Ovary (tissue), 10 donors: Measurements from ENCODE around the gene SPANXA1. TPM values are rescaled to one million over a fixed set of nuclear protein-coding genes. Genes with fewer than 3 reads are reported as not detected.
"Not testable (repeated sequence)": the region's sequence is repeated elsewhere in the genome, so short reads cannot be mapped to it uniquely, and the experiment has no call there.

Experiments used
- DNase-seq, 5 donors: peaks; one replicate each; pipeline ENCODE4 v3.0.0-alpha.2; 2019 to 2020
- H3K27ac ChIP-seq, 2 donors: fragments of 200-600 bp; one replicate each; pipeline versions ENCODE4 v1.5.1 to v1.8.0; 2019 to 2022
- H3K27me3 ChIP-seq: fragments of 200-600 bp; one replicate; pipeline ENCODE4 v1.8.0; 2022
- H3K36me3 ChIP-seq: fragments of 200-600 bp; sonication (generic); one replicate; pipeline ENCODE4 v1.5.1; 2019
- H3K4me1 ChIP-seq: one replicate; pipeline ENCODE4 v1.8.1; 2013; ENCODE audit warnings: mild to moderate bottlenecking, moderate library complexity; ENCODE audit not compliant: insufficient read depth
- H3K4me3 ChIP-seq: fragments of 200-600 bp; sonication (generic); one replicate; pipeline ENCODE4 v1.5.1; 2017
- H3K9me3 ChIP-seq, 2 donors: fragments of 200-600 bp in 1 of 2; sonication (generic) in 1 of 2; one replicate each; pipeline versions ENCODE4 v1.5.1 to v1.8.1; 2013 to 2019; ENCODE audit warnings: mild to moderate bottlenecking in 1 of 2, moderate library complexity in 1 of 2
- EP300 ChIP-seq: sonication (generic); formaldehyde crosslinking; IDR thresholded peaks from one replicate; pipeline ENCODE4 v1.6.1; 2017; ENCODE audit warnings: antibody characterized with exemption
- POLR2A ChIP-seq: fragments of 450-650 bp; IDR thresholded peaks from one replicate; pipeline ENCODE4 v1.6.1; 2017; ENCODE audit warnings: antibody characterized with exemption, mild to moderate bottlenecking, moderate library complexity
- WGBS, 3 donors: extraction: QIAGEN DNeasy Blood & Tissue Kit in 1 of 3; methylation state at CpG; one replicate each; pipeline versions ENCODE4 v1.1.5 to v1.1.7; 2013 to 2017; 5-methylcytosine and 5-hydroxymethylcytosine counted together
- intact Hi-C, 4 donors: fragments of 100-400 bp; cut with DNase I; formaldehyde crosslinking; loops; one replicate each; pipeline versions ENCODE4 v1.11.0 to v1.15.1; 2022 to 2023
- long read RNA-seq, 3 donors: library from polyadenylated mRNA in 2 of 3; unstranded in 2 of 3; transcript quantifications; one replicate each; pipeline ENCODE4 v2.0.0 and lab custom pipeline, GENCODE V29; 2021 to 2026
- polyA plus RNA-seq, 2 donors: library from polyadenylated mRNA; stranded (reverse); fragments of 200-250 nt in 1 of 2; fragments of 350-450 nt in 1 of 2; fragmentation: Illumina TruSeq in 1 of 2; extraction: RNeasy Lipid Tissue Mini Kit (QIAGEN cat#74804) in 1 of 2; gene quantifications; one replicate each; pipeline ENCODE4 v1.2.3, GENCODE V29; 2013 to 2014
- total RNA-seq, 7 donors: library from RNA; depleted of rRNA in 2 of 7; stranded (reverse); fragments of >200 nt in 2 of 7; fragmentation: NEBNext Ultra II Directional in 3 of 7; extraction: Animal tissue kit (Norgen Biotek cat#: 25700) in 3 of 7; gene quantifications; one replicate each; pipeline versions ENCODE4 v1.1.0 to v1.2.4, GENCODE V29; 2016 to 2023
- TF ChIP-seq, protein P1 (sequence below), 3 donors: fragments of 450-650 bp in 2 of 3; fragments of 200-600 bp in 1 of 3; IDR thresholded peaks; one replicate each; pipeline versions ENCODE4 v1.5.1 to v1.8.0; 2016 to 2022; ENCODE audit warnings: antibody characterized with exemption in 3 of 3, mild to moderate bottlenecking in 1 of 3
- donor health status: DM: no; HTN: no; CAD: no; lungs with moderate emphysema.
- donor health status: DM: no; HTN: no; CAD: no.
- donor health status: Bipolar disorder and iron deficiency.
- donor health status: DM: yes; HTN: yes; CAD: no.
- donor health status: DM: no; HTN: no; CAD: no.
- donor health status: DM: yes; HTN: yes; CAD: no.

Gene SPANXA1, protein sequence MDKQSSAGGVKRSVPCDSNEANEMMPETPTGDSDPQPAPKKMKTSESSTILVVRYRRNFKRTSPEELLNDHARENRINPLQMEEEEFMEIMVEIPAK
- not detected for total RNA-seq
- not detected for polyA plus RNA-seq
- long read RNA-seq, donor 1, result 0 reads
- long read RNA-seq, donor 2, partial matches to known transcripts, result 6 of 6 reads
- long read RNA-seq, donor 2, other reads (novel, unspliced or antisense), result 0 of 6 reads
- long read RNA-seq, donor 3, result 0 reads

DNA sequence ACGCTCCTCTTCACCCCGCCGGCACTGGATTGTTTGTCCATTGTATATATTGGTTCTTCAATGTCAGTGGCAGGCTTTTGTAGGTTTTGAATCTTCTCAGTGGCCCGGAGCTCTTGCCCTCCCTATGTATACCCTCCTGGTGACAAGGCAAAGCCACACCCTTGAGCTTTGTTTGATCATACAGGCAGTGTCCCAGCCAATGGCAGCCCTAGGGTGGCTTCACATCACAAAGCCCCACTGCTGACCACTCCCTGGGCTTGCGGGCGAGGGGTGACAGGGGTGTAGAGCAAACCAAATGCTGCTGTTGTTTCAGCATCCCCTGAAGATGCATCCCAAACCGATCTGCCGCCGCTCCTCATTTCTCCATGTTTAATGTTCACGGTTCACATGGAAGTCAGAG lies at the start of gene SPANXA1:
SPANXA1 (minus strand) TSS at position 101 of the 400 bp plus-strand sequence; CDS start at position 41, 60 bp downstream.
- no CpG with 5 or more reads among the region's 10 CpGs for WGBS, 3 donors
- H3K27me3 ChIP-seq, DNase-seq, H3K9me3 ChIP-seq, H3K36me3 ChIP-seq, intact Hi-C loops, H3K27ac ChIP-seq, H3K4me3 ChIP-seq, H3K4me1 ChIP-seq: not testable (repeated sequence)

DNA sequence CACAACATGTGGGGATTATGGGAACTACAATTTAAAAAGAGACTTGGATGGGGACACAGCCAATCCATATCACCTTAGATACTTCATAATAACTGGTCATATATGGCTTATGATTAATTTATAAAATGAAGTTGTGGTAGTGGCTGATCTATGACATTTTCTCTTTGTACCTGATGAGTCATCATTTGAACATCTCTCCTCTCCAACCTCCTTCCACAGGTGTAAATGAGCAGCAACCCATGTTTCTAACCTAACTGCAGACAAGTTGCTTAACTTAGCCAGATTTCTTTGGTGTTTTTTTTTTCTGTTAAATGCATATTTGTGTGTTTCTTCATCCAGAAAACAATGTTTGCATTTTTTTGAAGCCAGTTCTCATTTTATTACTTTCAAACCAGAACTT lies 47.6 kb upstream of the SPANXA1 start:
- Histone ChIP-seq H3K4me3 (no peak overlapping the region), H3K9me3 (no peaks in the 10 kb centered on the region), H3K27me3 (no peaks in the 10 kb centered on the region), H3K36me3 (no peaks in the 10 kb centered on the region), H3K27ac (no peak overlapping the region), H3K4me1 (no peaks in the 10 kb centered on the region)
- no peak for DNase-seq
- intact Hi-C loops, result no loop called here
- TF ChIP-seq POLR2A, result no peak
- TF ChIP-seq EP300, result no peak
- TF ChIP-seq, protein P1, sequence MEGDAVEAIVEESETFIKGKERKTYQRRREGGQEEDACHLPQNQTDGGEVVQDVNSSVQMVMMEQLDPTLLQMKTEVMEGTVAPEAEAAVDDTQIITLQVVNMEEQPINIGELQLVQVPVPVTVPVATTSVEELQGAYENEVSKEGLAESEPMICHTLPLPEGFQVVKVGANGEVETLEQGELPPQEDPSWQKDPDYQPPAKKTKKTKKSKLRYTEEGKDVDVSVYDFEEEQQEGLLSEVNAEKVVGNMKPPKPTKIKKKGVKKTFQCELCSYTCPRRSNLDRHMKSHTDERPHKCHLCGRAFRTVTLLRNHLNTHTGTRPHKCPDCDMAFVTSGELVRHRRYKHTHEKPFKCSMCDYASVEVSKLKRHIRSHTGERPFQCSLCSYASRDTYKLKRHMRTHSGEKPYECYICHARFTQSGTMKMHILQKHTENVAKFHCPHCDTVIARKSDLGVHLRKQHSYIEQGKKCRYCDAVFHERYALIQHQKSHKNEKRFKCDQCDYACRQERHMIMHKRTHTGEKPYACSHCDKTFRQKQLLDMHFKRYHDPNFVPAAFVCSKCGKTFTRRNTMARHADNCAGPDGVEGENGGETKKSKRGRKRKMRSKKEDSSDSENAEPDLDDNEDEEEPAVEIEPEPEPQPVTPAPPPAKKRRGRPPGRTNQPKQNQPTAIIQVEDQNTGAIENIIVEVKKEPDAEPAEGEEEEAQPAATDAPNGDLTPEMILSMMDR (IDR thresholded peaks at IDR 0.05), result no peak

DNA sequence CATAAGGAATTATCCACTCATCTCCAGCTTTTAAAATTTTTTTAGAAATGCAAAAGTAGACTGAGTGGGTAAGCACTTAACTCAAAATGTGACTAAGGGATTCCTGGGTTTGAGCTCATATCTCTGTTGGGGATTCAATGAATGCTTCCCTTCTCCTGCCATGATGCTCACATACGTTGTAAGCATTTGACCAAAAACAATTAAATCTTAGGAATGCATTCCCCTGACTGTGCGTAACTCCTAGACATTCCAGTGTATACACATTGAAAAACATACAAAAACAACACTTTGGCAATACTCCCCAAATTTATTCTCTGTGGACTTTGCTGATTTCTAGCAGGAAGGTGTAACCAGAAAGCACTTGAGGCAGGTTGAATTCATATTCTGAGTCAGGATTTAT lies 34.8 kb upstream of the SPANXA1 start:
- H3K27me3 ChIP-seq, result no peaks in the 10 kb centered on the region

DNA sequence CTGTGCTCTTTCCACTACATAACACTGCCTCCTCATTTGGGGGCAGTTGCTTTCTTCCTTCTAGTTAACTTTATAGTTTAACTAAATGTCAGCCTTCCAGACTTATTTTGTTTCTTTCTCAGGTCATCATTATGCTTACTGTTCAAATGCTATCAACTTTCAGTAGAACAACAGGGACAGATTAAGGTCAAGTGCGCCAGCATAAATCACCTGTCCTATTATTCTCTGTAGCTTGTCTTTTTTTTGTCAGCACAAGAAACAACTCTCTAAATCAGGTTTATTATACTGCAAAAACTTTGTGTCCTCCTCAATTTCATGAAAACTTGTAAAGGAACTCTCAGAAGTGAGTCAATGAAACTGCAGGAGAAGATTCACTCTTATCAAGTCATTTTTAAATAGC lies 24.6 kb upstream of the SPANXA1 start:
- no peak for DNase-seq
- H3K4me3 ChIP-seq, result no peak overlapping the region
- TF ChIP-seq EP300 (no peak), POLR2A (no peak)
- TF ChIP-seq, protein P1 (IDR thresholded peaks at IDR 0.05), result no peak
- no peaks in the 10 kb centered on the region for H3K27me3 ChIP-seq
- no peaks in the 10 kb centered on the region for H3K9me3 ChIP-seq
- no peaks in the 10 kb centered on the region for H3K4me1 ChIP-seq
- no peaks in the 10 kb centered on the region for H3K36me3 ChIP-seq
- WGBS, 3 donors, result 88 to 98% (median 88%) methylated on average over 1 of the region's 1 CpG
- no peak overlapping the region for H3K27ac ChIP-seq
- intact Hi-C loops, result no loop called here

More for the DNA sequence above, 34.8 kb upstream of the SPANXA1 start:
- DNase-seq, result no peak
- Histone ChIP-seq H3K9me3 (no peaks in the 10 kb centered on the region), H3K4me1 (no peaks in the 10 kb centered on the region), H3K27ac (no peak overlapping the region), H3K36me3 (no peaks in the 10 kb centered on the region), H3K4me3 (no peak overlapping the region)
- WGBS, 3 donors, result 50 to 71% (median 62%) methylated on average over 2 of the region's 2 CpGs
- TF ChIP-seq POLR2A, result no peak
- TF ChIP-seq, protein P1 (IDR thresholded peaks at IDR 0.05), result no peak
- intact Hi-C loops, result no loop called here

DNA sequence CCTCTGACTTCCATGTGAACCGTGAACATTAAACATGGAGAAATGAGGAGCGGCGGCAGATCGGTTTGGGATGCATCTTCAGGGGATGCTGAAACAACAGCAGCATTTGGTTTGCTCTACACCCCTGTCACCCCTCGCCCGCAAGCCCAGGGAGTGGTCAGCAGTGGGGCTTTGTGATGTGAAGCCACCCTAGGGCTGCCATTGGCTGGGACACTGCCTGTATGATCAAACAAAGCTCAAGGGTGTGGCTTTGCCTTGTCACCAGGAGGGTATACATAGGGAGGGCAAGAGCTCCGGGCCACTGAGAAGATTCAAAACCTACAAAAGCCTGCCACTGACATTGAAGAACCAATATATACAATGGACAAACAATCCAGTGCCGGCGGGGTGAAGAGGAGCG lies 4.9 kb upstream of the SPANXA1 start, which contains the start of gene SPANXA2:
SPANXA2 (plus strand) TSS at position 301 of the 400 bp plus-strand sequence; CDS start at position 361, 60 bp downstream.
- H3K27ac ChIP-seq, result not testable (repeated sequence)

DNA sequence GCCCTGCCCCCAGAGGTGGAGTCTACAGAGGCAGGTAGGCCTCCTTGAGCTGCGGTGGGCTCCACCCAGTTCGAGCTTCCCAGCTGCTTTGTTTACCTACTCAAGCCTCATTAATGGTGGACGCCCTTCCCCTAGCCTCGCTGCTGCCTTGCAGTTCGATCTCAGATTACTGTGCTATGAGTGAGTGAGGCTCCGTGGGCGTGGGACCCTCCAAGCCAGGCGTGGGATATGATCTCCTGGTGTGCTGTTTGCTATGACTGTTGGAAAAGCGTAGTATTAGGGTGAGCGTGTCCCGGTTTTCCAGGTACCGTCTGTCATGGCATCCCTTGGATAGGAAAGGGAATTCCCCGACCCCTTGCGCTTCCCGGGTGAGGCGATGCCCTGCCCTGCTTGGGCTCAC lies 42.0 kb downstream of the SPANXA1 start:
- intact Hi-C loops, H3K4me1 ChIP-seq, H3K36me3 ChIP-seq, H3K9me3 ChIP-seq, H3K4me3 ChIP-seq, H3K27ac ChIP-seq, H3K27me3 ChIP-seq: not testable (repeated sequence)
- peak in 2 of 5 donors; percentile 1 to 7 for DNase-seq
- WGBS, 3 donors, result 72 to 93% (median 77%) methylated on average over 8 to 14 of the region's 16 CpGs

More for the DNA sequence above, 4.9 kb upstream of the SPANXA1 start, which contains the start of gene SPANXA2:
- H3K4me1 ChIP-seq, intact Hi-C loops, H3K4me3 ChIP-seq, H3K36me3 ChIP-seq, H3K9me3 ChIP-seq, H3K27me3 ChIP-seq, DNase-seq: not testable (repeated sequence)
- WGBS, 3 donors, result no CpG with 5 or more reads among the region's 10 CpGs

Other genes starting within 250 kb of the SPANXA1 start
- gene SPANXA2, start 5.0 kb upstream of the SPANXA1 start, total RNA-seq, result not detected
- not detected for gene SPANXA2, start 5.0 kb upstream of the SPANXA1 start, polyA plus RNA-seq
- not detected for gene SPANXD, start 114.0 kb upstream of the SPANXA1 start, total RNA-seq
- not detected for gene SPANXD, start 114.0 kb upstream of the SPANXA1 start, polyA plus RNA-seq